ENCODE measurements around the gene FHOD3. TPM values are rescaled to one million over a fixed set of nuclear protein-coding genes. Genes with fewer than 3 reads are reported as not detected.

The FHOD3 gene
- total RNA-seq, 1 donor from 2014 or later, result 5.9 TPM

GRCh38 chr18:36589857-36590543 is 292.5 kb downstream of the FHOD3 start:
- peak; percentile 85 for FAIRE-seq

GRCh38 chr18:36590621-36591580 is 293.4 kb downstream of the FHOD3 start:
- Histone ChIP-seq H2AFZ (ENCODE audit: low read depth, low read length) (no peak overlapping the region), H4K20me1 (ENCODE audit: insufficient read depth, low read length) (no peaks in the 10 kb centered on the region), H3K27me3 (ENCODE audit: insufficient read depth, low read length) (no peaks in the 10 kb centered on the region), H3K4me2 (ENCODE audit: low read length) (peak overlapping the region; percentile 3), H3K79me2 (ENCODE audit: insufficient read depth, low read length) (no peaks in the 10 kb centered on the region), H3K36me3 (ENCODE audit: insufficient read depth, low read length) (no peaks in the 10 kb centered on the region), H3K4me1 (ENCODE audit: insufficient read depth, low read length) (peaks cover 27% of the 10 kb centered on the region), H3K9ac (ENCODE audit: low read length) (peak overlapping the region; percentile 19), H3K9me3 (ENCODE audit: insufficient read depth, low read depth, low read length) (no peaks in the 10 kb centered on the region), H3K27ac (ENCODE audit: low read depth, low read length) (peak overlapping the region; percentile 18), H3K4me3 (ENCODE audit: insufficient read depth, low read depth, low read length) (no peak overlapping the region)
- Mint-ChIP-seq H3K9me3 (ENCODE audit: unreplicated experiment) (peaks cover 6% of the 10 kb centered on the region), H3K27ac (ENCODE audit: unreplicated experiment) (peak overlapping the region; percentile 18), H3K4me3 (ENCODE audit: unreplicated experiment) (no peak overlapping the region), H3K36me3 (ENCODE audit: low read depth, unreplicated experiment) (peaks cover 5% of the 10 kb centered on the region), H3K27me3 (ENCODE audit: low read depth, unreplicated experiment) (peaks cover 6% of the 10 kb centered on the region), H3K4me1 (ENCODE audit: low read depth, unreplicated experiment) (peaks cover 20% of the 10 kb centered on the region)
- DNase-seq (ENCODE audit: low read depth), result no peak
- FAIRE-seq, result no peak
- TF ChIP-seq CTCF (IDR thresholded peaks at IDR 0.05; ENCODE audit: insufficient read depth, low read depth, low read length) (no peak), EZH2 (IDR thresholded peaks at IDR 0.05; ENCODE audit: insufficient read depth, low read length) (no peak)

More at GRCh38 chr18:36589857-36590543, 292.5 kb downstream of the FHOD3 start:
- H3K27me3 ChIP-seq (ENCODE audit: insufficient read depth, low read length), result no peaks in the 10 kb centered on the region
- H3K36me3 ChIP-seq (ENCODE audit: insufficient read depth, low read length), result no peaks in the 10 kb centered on the region
- peak; percentile 74 for DNase-seq (ENCODE audit: low read depth)
- no peaks in the 10 kb centered on the region for H3K79me2 ChIP-seq (ENCODE audit: insufficient read depth, low read length)
- peak overlapping the region; percentile 48 for H3K27ac Mint-ChIP-seq (ENCODE audit: unreplicated experiment)
- H4K20me1 ChIP-seq (ENCODE audit: insufficient read depth, low read length), result no peaks in the 10 kb centered on the region
- peaks cover 4% of the 10 kb centered on the region for H3K36me3 Mint-ChIP-seq (ENCODE audit: low read depth, unreplicated experiment)
- H3K27me3 Mint-ChIP-seq (ENCODE audit: low read depth, unreplicated experiment), result peaks cover 6% of the 10 kb centered on the region
- H3K9me3 Mint-ChIP-seq (ENCODE audit: unreplicated experiment), result peaks cover 6% of the 10 kb centered on the region
- peaks cover 27% of the 10 kb centered on the region for H3K4me1 ChIP-seq (ENCODE audit: insufficient read depth, low read length)
- peaks cover 24% of the 10 kb centered on the region for H3K4me1 Mint-ChIP-seq (ENCODE audit: low read depth, unreplicated experiment)
- no peaks in the 10 kb centered on the region for H3K9me3 ChIP-seq (ENCODE audit: insufficient read depth, low read depth, low read length)
- no peak overlapping the region for H3K9ac ChIP-seq (ENCODE audit: low read length)
- no peak overlapping the region for H3K27ac ChIP-seq (ENCODE audit: low read depth, low read length)
- H3K4me3 Mint-ChIP-seq (ENCODE audit: unreplicated experiment), result no peak overlapping the region
- TF ChIP-seq CTCF (IDR thresholded peaks at IDR 0.05; ENCODE audit: insufficient read depth, low read depth, low read length) (no peak), EZH2 (IDR thresholded peaks at IDR 0.05; ENCODE audit: insufficient read depth, low read length) (no peak)
- peak overlapping the region; percentile 18 for H3K4me2 ChIP-seq (ENCODE audit: low read length)
- H2AFZ ChIP-seq (ENCODE audit: low read depth, low read length), result no peak overlapping the region
- no peak overlapping the region for H3K4me3 ChIP-seq (ENCODE audit: insufficient read depth, low read depth, low read length)
